NCI-H1417 treated with DMSO at 0.1 percent for 48 hours (cell line): ENCODE data around the gene KAT2B.

Experiments used
- DNase-seq: peaks from one replicate; lab custom pipeline; 2025; lab: John Stamatoyannopoulos, UW

Gene KAT2B

GRCh38 chr3:20100151-20100550, 59.9 kb downstream of the KAT2B start:
- DNase-seq: no peak

GRCh38 chr3:20101041-20101440, 60.8 kb downstream of the KAT2B start:
- DNase-seq: no peak

- no peak for DNase-seq
These were observed 63.5 kb downstream of the KAT2B start for GRCh38 chr3:20103731-20104130.

- DNase-seq: no peak
These were observed 64.0 kb downstream of the KAT2B start for GRCh38 chr3:20104167-20104661.

- no peak for DNase-seq
These were observed 65.5 kb downstream of the KAT2B start for GRCh38 chr3:20105513-20106280.

- no peak for DNase-seq
These were observed 67.5 kb downstream of the KAT2B start for GRCh38 chr3:20107722-20108121.

GRCh38 chr3:20108869-20109268, 68.6 kb downstream of the KAT2B start:
- DNase-seq: no peak

GRCh38 chr3:20110826-20111225, 70.6 kb downstream of the KAT2B start:
- no peak for DNase-seq

- no peak for DNase-seq
These were observed 71.6 kb downstream of the KAT2B start for GRCh38 chr3:20111836-20112235.

GRCh38 chr3:20121088-20121487, 80.8 kb downstream of the KAT2B start:
- no peak for DNase-seq

- no peak for DNase-seq
These were observed 82.9 kb downstream of the KAT2B start for GRCh38 chr3:20123131-20123652.

GRCh38 chr3:20125289-20125688, 85.0 kb downstream of the KAT2B start:
- no peak for DNase-seq

- no peak for DNase-seq
These were observed 85.7 kb downstream of the KAT2B start for GRCh38 chr3:20125897-20126296.

GRCh38 chr3:20128358-20128757, 88.1 kb downstream of the KAT2B start:
- DNase-seq: no peak

- no peak for DNase-seq
These were observed 89.9 kb downstream of the KAT2B start for GRCh38 chr3:20130106-20130505.

- DNase-seq: no peak
These were observed 96.0 kb downstream of the KAT2B start for GRCh38 chr3:20136231-20136630.

- no peak for DNase-seq
These were observed 97.4 kb downstream of the KAT2B start for GRCh38 chr3:20137647-20138046.

GRCh38 chr3:20140881-20141280, 100.6 kb downstream of the KAT2B start:
- DNase-seq: no peak

GRCh38 chr3:20141316-20141715, 101.1 kb downstream of the KAT2B start:
- no peak for DNase-seq

GRCh38 chr3:20141851-20142250, 101.6 kb downstream of the KAT2B start:
- DNase-seq: no peak

GRCh38 chr3:20142517-20142916, 102.3 kb downstream of the KAT2B start:
- DNase-seq: no peak

- DNase-seq: no peak
These were observed 103.3 kb downstream of the KAT2B start for GRCh38 chr3:20143519-20143918.

GRCh38 chr3:20145874-20146273, 105.6 kb downstream of the KAT2B start:
- no peak for DNase-seq

GRCh38 chr3:20146301-20146700, 106.1 kb downstream of the KAT2B start:
- DNase-seq: no peak
